Inflammatory macrophage treated with lipopolysaccharide for 4 hours (primary cell): Measurements from ENCODE around the gene ZNF710.

ENCODE experiments used
- DNase-seq: peaks from one replicate; pipeline ENCODE4 v3.0.0-alpha.2; 2020

The ZNF710 gene

DNA sequence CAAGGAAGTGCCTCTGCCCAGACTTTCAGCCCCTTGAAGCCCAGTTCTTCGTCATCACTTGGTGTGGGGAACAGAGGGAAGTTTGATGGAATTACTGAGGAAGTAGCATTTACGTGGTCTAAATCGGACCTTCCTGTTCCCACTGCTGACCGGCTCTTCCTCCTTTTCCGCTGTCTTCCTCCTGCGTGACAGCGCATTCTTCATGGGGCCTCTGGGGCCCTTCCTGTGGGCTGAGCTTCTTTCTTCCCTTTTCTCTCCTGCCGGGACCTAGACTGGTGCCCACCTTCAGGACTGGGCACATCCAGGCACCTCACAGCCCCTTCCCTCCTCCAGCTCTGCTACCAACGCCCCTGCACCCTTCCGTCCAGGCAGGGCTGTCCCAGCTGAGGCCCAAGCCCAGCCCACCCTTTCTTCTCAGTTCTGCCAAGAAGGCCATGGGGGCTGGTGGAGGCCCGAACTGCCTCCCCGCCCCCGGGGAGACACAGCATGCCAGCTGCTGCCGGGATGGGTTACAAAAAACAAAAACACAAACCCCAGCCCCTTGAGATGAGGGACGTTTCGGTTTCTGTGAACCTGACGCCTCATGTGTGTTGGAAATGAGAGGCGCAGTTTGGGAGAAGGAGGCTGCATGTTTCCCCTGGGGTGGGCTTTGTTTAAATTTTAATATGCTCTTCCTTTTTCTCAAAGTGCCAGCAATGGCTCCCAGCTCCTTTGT lies 19.1 kb downstream of the ZNF710 start:
- DNase-seq = peak; percentile 86

DNA sequence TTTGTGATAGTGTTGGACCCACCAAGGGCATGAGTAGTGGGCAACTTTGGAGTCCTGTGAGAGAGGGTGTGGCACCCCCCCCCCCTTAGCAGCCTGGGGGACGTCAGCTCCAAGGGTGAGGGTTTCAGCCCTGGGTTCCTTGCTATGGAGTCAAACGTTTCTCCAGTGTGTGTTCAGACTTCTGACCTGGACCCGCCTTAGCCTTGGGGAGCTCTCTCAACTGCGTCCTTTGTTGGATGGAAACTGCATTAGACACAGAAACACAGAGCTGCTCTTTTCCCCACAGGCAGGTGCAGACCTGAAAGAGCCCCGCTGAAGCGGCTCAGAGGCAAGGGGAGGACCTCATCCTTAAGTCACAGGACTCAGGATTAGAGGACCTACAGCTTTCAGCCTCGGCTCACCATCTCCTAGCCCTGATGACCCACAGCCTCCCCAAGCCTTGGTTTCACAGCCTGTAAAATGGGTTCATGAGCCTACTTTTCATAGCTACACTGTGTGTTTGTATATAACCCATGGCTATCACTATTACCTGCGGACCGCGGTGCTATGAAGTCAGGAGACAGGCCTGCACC lies 19.9 kb downstream of the ZNF710 start:
- no peak for DNase-seq

DNA sequence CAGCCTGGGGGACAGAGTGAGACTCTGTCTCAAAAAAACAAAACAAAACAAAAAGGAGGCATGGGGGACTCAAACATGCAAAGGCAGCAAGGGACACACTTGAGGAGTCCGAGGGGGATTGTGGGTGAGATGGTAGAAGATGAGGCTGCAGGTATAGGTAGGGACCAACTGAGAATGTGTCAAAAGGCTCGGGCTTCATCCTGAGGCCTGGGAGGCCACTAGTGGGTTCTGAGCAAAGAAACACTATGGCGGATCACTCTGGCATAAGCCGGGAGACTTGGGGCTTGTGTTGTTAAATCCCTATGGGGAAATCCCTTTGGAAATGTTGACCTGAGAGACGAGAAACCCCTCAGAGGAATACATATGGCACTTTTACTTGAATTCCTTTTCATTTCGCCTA lies 21.2 kb downstream of the ZNF710 start:
- DNase-seq = no peak

DNA sequence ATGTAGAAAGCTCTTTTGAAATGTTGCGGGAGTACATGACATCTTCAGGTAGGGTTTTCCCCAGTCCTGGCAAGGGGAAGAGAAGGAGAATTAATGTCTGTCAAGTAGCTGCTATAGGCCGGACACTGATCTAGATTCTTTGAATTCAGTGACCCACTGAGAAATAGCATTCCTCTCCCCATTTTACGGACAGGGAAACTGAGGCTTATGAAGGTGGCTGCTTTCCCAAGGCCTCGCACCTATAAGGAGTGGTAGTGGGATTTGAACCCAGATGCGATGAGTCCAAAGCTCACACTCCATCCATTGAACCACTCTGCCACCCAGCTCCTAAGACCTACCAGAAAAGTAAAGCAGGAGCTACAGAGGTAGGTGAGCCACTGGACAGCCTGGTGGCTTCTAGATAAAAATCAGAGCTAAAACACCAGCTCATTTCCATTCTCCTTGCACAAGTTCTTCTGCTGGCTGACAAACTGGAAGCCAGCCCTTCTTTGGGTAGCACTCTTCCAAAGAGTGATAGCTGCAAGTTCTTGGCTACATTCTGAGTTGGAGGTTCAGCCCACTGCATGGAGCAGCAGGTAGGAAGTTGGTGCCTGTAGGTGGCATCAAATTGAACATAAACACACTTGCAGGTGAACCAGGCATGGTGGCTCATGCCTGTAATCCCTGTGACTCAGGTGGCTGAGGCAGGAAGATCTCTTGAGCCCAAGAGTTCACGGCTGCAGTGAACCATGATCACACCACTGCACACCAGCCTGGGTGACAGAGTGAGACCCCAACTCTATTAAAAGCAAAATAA lies 22.0 kb downstream of the ZNF710 start:
- no peak for DNase-seq

DNA sequence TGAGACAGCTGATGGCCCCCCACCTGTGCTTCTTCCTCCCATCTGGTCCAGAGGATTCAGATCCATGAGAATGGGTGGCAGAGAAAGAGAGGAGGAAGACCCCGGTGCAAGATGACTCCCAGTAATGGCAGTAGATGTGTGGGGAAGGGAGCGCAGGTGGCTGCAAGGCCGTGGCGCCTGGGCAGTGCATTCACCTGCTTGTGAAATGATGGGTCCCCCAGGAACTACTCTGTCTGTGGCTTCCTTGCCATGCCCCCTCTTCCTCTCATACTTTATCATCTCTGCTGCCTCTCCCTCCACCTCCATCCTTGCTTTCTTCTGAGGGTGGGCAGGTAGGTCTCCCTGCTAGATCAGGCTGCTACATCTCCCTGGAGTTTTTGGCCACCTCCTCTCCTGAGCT lies 23.3 kb downstream of the ZNF710 start:
- DNase-seq = no peak

DNA sequence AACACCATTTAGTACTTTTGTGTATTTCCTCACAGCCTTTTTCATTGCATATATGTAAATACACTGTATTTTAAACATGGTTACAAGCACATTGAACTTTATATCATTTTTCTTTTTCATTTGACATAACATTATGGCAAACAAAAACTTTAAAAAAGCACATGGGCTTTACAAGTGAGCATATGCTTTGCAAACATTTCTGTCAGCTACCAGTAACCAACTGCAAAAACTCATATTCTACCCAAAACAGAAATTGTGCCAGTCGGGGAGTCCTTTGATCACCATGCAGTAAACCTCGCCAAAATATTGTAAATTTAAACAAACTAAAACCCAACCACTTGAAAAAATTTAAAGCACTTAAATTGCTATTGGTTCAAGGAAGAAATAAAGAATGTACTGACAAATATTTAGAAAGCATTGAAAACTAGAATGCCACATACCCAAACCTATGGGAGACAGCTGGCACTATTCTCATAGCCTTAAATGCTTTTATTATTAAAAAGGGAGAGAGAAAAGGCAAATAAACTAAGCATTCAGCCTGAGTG lies 24.4 kb downstream of the ZNF710 start:
- DNase-seq = no peak

DNA sequence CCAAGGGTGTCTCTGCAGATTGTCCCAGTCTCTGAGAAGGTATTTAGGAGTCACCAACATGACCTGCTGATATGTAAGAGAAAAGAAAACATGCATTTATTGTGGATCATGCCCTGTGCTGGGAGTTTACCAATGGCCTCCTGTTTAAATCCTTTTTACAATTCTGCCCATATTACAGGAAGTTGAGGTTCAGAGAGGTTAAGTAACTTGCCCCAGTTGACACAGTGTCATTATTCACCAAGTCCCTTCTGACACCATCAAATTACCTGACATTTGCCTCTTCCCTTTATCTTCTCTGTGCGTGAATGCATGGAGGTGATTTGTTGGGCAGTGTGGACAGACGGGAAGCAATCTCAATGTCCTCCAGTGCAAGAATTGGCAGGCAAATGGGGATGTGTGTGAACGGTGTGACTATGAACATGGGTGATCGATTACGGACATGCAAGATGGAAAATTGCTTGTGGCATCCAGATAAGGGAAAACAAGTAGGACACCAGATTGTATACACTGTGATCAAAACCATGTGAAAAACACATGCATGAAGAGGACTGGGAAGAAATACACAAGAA lies 27.3 kb downstream of the ZNF710 start:
- no peak for DNase-seq

DNA sequence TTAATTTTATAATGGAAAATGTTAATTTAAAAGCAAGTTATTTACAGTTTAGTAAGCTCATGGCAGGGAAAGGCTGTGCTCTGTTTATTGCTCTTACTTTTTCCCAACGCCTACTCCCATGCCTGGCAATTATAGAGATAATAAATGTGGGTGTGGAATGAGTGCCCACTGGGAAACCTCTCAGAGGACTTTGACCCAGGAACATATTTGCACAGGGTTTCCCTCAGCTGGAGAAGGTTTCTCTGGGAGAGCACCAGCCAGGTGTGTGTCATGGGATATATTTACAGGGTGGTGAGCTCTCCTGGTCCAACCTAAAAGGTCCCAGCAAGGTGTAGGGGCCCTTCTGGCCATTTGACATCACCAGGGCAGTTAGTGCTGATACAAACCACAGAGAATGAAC lies 27.9 kb downstream of the ZNF710 start:
- DNase-seq = no peak

DNA sequence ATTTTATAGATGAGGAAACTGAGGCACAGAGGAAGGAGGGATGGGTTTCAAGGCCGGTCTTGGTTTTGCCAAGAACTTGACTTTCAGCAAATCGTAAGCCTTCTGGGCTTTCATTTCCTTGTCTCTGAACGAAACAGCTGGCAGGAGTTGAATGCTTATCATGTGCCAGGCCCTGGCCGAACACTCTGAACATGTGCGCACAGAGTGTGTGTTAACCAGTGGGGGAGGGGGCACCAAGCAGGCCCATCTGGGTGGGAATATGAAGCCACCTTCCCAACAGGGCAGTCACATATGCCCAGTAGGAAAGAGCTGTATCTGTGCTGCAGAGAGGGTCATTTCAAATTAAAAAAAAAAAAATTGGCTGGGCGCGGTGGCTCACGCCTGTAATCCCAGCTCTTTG lies 29.3 kb downstream of the ZNF710 start:
- DNase-seq = no peak

DNA sequence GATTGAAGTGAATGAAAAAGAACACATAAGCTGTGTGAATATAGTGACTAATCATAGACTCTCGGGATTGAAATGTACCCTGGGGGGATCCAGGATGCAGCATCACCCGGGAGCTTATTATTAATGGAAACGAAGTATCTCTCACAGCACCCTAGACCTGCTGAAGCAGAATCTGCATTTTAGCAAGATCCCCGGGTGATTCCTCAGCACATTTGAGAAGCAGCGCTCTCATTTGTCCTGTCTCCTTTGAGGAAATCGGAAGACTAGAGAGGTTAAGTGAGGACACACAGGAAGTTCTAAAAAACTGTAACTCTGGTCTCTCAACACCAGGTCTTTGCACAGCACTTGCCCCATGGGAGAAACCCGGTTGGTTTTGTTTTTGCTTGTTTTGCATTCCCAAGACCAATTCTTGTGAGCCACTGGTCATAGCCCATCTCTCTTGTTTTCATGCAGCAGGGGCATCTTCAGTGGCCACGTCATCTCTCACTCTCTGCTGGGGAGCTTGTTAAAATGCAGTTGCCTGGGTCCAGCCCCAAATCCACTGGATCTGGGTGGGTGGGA lies 30.2 kb downstream of the ZNF710 start:
- DNase-seq = peak; percentile 92

DNA sequence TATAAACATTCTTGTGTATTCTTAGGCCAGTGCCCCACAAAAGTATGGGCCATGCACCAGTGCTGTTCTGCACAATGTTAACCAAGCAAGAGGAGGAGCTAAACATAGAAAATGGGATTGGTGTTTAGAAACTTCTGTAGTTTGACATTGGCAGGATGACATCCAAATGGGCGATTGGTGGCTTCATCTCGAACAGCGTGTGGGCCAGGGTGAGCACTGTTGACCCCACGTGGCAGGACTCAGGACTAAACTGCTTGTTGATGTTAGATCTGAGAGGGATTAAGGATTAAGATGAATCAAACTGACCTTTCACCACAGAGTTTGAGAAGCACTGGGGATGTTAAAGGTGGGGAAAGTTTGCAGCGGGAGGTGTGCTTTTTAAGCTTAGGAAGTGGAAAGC lies 31.9 kb downstream of the ZNF710 start:
- DNase-seq = no peak

DNA sequence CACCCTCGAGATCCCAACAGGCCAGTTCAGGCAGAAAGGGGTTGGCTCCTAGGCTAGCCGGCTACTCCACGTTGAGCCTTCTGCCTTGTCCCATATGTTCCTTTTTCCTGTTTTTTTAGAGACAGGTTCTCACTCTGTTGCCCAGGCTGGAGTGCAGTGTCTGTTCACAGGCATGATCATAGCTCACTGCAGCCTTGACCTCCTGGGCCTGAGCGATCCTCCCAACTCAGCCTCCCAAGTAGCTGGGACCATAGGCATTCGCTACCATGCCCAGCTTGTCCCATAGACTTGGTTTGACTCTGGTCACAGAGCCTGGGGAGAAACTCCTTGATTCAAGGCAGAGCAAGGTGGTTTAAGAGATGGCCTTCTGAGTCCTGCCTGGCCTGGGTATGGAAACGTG lies 32.3 kb downstream of the ZNF710 start:
- no peak for DNase-seq

DNA sequence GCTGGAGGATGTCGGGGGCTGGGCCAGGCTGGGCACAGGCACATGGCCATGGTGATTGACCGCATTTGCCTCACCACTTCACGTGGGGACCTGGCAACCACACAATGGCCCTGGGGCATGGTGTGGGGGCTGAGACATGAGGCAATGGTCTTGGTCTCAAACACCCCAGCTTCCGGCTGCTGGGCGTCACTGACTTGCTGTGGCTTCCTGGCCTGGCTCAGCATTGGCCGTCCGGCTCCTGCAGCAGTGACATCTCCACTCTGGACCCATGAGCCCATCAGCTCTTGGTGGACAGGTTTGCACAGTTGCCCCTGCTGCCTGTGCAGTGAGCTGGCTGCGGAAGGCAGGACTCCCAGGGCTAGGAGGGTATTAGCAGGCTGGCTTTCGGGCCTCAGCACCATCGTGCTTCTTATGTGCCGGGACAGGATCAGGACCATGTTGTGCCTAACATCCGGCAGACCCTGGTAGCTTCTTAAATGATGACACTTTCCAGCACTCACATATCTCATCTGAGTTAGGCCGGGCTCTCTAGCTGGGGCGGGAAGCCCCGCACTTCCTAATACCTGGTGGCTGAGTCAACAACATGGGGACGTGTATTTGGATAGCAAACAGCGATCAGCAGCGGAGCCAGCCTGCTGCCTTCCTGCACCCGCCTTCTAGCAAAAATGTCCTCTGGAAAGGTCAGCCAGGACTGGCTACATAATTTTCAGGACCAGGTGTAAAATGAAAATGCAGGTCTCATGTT lies 34.1 kb downstream of the ZNF710 start:
- DNase-seq = peak; percentile 94

DNA sequence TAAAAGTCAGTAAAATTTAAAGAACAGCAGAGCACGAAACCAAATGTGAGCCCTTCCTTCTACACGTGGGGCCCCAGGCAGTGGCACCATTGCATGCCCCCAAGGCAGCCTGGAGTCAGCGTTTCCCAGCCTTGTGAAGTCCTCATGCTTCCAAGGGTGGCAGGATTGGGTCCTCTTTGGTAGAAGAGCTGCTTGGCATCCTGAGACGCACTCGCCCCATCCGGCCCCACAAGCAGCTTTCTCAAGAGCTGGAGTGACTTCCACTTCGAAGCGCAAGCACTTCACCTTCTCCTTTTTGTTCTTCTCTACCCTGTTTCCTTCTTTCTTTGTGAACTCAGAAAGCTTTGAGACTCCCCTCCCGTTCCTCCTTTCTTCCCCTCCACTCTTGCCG lies 34.7 kb downstream of the ZNF710 start:
- peak; percentile 68 for DNase-seq

DNA sequence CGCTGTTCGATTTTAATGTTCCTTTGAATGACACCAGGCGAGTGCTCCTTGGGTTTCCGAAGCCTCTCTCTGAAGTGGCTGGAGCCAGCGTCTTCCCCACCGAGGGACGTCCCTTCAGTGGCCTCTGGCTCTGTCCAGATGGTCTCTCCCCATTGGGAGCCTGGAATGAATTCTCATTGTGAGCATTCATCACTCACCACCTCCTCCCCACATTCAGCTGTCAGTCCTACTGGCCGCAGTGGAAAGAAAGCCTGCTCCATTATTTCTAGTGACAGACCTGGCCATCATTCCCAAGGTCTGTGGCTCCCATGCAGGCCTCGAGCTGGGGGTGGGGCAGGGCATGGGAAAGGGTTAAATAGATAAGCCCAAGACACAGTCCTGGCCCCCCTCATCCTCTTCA lies 35.2 kb downstream of the ZNF710 start:
- no peak for DNase-seq

DNA sequence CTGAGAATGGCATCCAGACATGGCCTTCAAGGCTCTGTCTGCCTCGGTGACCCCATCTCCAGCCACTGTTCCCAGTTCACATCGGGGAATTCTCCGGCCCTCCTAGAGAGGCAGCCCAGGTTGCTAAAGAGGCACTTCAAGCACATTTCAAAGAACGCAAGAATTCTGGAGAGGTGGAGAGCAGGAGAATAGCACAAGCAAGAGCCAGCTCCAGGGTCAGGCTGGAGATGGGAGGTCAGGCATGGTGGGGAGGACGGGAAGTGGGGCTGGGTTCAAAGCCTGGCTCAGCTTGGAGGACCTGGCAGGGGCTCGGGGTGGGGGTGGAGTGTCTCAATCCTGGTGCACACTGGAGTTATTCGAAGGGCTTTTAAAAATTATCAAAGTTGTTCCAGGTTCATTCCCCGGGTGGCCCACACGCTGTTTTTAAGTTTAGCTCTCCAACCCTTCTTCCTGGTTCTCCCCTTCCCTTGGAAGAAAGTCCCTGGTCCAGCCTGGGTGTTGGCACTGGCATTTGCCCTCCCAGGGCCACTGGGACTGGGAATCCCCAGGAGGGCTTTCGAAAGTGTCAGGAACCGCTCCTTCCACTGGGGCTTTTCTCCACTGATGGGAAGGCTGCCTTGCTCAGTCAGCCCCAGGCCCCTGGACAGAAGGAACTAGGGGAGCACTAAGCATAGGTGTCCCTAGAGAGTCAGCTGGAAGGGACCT lies 35.8 kb downstream of the ZNF710 start:
- DNase-seq = no peak

DNA sequence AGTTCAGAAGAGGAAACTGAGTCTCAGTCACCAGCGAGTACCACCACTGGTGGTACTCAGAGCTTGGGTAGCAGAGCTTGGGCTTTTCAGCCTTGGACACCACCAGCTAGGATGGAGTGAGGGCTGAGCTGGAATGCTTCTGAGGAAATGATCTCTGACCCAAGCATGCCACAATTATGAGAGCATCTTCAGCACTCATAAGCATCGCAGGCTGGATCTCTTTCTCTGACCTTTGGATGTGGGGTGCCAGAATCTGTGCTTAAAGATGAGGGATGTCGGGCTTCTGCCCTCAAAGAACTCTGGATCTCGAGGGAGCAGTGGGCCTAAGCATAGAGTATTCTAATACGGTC lies 36.4 kb downstream of the ZNF710 start:
- DNase-seq = no peak

DNA sequence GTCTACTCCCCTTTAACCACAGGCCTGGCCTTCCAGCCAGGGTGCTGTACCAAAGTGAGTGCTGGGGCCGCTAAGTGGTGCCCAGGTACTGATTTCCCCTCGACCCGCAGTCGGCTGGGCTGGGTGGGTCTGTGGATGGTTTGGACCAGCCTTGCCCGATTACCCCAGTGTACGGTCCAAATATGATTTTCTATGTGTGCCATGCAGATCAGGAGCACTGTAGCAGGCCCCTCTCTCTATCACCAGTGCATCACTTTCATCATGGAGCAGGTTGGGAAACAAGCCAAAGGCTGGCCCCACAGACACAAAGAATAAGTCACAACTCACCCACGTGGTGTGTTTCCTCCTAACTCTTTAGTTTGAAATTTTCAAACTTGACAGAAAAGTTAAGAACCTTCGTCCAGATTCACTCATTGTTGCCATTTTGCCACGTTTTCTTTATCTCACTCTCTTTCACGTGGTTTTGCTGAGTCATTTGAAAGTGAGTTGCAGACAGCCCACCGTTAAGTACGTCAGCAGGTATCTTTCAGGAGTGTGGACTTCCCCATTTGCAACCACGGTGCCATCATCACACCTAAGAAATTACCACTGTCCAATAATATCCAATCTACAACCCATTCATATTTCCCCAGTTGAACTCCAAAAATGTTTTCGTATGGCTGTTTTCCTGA lies 37.0 kb downstream of the ZNF710 start:
- DNase-seq = peak; percentile 65

DNA sequence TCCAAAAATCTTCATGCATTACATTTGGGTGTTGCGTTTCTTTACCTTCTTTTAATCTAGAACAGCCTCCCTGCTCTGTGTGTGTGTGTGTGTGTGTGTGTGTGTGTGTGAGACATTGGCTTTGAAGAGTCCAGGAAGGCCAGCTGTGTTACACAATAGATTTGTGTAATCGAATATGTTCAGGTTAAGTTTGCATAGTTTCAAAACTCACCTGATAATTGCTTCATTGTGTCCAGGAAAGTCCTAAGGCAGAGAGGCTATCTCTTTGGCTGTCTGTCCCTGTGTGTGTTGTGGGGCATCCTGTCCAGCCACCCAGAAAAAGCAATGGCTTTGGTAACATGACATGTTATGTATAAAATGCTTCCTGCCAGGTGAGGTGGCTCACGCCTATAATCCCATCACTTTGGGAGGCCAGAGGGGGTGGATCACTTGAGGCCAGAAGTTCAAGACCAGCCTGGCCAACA lies 37.5 kb downstream of the ZNF710 start:
- DNase-seq = no peak

DNA sequence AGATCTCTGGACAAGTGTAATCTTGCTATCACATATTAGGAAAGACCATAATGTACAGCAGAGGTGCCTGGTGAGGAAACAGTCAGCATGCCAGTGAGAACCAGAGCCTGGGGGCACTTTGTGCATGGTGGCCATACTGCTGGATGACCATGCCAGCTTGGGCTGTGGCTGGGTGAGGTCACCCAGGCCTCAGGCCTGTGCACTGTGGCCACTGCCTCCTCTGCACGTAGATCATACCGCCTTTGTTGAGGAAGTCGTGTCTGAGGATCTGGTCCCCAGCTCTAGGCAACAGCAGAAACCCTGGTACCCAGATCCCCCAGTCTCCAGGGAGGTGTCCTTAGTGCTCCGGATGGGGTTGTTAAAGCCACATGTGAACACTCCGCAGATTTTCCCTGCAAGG lies 38.9 kb downstream of the ZNF710 start:
- DNase-seq = peak; percentile 71

DNA sequence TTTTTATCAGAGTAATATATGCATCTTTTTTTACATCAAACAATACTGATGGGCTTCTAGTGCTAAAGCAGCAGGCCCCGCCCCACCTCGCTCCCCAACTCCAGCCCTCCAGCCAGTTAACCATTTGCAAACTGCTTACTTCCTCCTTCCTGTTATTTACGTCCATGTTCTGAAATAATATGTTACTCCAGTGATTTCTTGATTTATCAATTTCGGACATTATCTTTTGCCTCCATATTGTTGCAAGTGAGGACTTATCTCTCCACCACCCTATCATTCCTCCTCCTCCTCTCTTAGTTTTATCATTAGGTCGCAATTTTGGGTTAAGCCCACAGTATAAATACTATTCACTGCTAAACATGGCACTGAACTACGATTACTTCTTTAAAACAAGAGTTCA lies 39.5 kb downstream of the ZNF710 start:
- DNase-seq = no peak
